A204.1 (cell line): ENCODE data around the gene TMEM94.

Source experiments
- FAIRE-seq: peaks from 2 replicates; lab custom pipeline; 2012; peaks lifted over from hg19 to GRCh38; lab: Jason Lieb, UNC

The TMEM94 gene

DNA sequence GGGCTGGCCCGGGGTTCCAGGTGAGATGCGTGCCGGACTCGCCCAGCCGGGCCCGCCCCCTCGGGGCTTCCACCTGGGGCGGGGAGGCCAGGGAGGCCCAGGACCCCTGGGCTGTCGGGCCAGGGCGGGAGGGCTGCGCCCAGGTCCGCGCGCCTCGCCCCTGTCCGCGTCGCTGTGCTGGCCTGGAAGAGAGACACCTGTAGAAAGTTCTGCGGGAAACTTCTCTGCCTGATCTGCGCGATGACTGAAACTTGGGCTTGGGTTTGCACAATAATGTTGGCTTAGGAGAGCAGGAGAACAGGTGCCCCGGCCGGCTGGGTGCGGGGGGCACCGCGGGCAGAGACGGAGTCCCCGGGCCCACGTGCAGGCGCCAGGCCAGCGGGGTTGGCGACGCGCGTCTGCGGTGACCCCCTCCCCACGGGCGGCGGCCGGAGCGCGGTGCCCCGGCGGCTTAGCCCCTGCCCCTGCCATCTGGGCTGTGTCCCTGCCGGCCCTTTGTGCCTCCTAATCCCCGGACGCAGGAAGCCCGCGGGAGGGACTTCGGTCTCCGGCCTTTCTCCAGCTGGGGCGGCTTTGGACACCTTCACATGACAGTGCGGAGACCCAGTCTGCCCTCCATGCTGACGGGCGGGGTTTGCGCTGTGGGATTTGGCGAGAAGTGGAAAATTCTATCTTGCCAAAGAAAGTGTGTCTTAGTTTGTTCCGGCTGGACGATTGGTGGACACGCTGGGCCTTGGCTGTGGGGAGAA, 69.5 kb downstream of the TMEM94 start:
- FAIRE-seq, result no peak

DNA sequence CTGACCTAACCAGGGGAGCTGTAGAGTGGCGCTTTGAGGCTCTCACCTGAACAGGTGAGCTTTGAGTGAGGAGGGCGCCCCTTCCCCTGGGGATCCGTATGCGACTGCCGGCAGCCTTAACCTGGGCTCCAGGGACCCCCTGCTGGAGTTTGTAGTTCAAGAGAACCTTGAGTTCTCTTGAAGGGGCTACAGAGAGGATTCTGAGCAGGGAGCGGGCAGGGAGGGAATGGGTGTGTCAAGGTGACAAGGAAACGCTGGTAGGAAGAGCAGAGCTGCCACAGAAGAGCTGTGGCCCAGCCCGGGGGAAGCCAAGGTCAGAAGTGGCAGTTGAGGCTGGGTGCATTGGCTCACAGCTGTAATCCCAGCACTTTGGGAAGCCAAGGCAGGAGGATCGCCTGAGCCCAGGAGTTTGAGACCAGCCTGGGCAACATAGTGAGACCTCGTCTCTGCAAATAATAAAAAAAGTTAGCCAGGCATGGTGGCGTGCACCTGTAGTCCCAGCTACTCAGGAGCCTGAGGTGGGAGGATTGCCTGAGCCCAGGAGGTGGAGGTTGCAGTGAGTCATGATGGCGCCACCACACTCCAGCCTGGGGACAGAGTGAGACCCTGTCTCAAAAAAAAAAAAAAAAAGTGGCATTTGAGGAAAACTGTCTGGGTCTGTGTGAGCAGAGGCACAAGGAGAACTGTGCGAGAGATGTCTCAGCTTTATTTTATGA, 70.3 kb downstream of the TMEM94 start:
- no peak for FAIRE-seq

DNA sequence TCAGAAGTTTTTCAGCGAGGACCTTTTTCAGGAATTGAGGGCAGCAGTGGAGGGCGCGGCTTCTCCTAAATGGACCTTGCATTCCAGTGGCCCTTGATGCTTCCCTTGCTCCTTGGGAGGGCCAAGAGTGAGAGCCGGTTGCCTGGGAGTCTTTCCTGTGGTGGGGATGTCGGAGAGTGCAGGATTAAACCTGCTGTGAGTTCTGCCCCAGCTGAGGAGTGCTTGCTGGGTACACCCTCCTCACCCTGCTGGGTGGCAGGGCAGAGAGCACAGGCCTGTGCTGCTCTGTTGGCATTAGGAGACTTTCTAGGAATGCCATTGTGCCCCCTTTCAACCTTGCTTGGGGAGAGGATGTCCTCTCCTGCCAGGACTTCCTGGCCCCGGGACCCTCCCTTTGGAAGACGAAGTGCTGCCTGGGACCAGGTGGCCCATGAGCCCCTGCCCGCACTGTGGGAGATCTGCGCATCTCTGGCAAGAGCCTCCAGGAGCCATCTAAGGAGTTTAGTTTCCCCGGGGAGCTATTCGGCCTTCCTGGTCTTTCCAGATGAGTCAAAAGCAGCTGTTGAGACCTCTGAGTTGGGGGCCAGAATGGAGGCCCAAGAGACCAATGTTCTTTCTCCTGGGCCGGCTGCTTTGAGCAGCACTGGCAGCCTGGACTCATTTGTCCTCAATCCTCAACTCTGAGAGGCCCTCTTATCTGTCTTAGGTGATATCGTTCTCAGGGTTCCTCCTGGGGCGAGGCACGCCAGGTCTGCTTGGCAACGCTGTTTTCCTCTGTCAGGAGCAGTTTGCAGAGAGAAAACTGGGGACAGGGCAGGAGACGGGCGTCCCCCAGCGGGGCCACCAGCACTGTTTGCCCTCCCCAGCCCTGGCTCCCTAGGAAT, 74.6 kb downstream of the TMEM94 start:
- FAIRE-seq, result no peak

DNA sequence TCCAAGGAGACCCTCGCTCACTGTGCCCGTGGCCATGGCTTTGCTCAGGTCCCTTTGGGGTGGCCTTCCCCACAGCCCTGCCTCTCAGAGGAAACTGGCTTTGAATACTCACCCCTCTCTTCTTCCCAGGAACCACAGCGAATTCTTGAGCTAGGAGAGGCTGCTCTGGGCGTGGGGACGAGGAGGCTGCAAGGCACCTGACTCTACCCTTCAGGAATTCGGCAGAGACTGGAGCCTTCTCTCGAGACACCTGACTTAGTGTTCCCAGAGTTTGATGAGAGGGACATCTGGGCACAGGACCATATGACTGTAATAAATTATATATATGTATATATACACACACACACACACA, 75.3 kb downstream of the TMEM94 start:
- FAIRE-seq, result no peak

DNA sequence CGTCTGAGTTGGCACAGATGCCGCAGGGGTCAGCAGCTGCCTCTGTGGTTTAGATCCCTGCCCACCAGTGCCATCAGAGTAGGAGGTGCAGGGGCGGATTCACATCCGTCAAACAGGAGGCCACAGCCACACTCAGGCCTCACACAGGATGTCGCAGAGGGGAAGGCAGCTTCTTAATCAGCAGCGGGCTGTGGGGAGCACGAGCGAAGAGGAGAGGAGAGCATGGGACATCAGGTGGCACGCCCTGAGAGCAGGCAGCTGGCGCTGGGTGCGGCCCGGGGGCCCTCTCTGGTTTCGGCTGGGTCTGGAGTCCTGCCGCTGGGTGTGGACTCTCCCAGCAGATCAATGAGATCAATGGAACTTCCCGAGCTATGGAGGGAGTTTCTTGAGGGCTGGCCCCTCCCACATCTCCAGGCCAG, 78.7 kb downstream of the TMEM94 start:
- FAIRE-seq, result no peak

DNA sequence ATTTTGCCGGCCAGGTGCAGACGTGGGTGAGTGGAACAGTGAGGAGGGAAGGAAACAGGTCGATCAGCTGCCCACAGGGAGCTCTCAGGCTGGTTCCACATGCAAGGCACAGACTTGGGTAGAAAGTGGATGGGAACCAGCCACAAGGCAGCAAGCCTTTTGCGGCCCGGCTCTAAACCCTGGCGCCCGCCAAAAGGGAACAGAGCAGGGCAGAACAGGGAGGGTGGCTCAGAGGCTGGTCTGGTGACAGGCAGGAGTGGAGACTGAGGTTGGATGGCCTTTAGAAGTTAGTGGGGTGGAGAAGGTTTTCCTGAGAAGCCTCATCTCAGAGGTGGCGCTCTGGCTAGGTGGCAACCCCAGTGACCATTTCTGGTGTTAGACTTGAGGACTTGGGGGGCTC, 79.4 kb downstream of the TMEM94 start:
- no peak for FAIRE-seq

DNA sequence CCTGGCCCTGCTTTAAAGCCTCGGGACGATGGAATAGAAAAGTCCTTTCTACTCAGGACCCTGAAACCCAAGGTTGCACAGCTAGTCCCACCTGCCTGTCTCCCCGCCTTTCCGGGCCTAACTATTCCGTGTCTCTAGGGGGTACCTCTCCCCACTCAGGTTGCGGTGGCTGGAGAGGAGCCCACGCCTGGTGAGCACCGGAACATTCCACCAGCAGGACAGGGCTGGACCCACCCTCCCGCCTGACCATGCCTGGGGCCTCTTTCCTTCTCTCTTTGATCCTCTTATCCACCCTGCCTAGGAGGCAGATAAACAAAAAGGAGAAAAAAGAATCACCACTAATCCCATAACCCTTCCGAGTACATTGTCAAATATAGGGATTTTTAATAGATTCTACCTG, 79.9 kb downstream of the TMEM94 start:
- FAIRE-seq, result no peak

DNA sequence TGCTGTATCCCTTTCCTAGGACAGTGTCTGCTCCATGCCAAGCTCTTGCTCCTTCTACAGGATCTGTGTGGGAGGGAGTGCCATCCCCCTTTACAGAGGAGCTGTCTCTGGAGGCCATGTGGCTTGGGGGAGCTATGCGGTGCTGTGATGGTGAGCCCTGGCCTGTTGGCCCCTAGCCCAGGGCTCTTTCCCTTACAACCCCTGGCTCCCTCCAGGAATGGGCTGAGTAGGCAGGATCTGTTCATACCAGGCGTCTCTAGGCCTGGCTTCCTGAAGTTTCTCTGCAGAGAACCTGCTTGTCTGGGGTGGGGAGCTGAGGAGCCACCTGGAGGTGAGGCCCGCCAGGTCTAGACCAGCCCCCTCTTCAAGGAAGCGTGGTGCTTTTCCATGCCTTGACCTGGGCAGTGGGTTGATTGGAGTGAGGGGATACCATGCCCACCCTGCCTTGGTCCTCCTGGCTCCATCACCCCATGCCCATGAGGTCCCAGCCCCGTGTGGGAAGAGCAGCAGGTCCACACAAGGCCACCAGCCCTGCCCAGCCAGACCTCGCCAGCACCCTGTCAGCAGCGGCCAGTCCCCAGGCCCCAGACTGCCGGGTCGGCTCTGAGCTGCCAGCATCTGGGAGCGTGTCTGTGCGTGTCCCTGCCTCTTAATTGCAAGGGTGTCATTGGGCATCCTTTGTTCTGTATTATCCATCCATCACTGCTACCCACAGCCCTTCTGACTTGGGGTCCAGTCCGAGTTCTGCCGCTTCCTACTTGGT, 83.7 kb downstream of the TMEM94 start:
- no peak for FAIRE-seq

DNA sequence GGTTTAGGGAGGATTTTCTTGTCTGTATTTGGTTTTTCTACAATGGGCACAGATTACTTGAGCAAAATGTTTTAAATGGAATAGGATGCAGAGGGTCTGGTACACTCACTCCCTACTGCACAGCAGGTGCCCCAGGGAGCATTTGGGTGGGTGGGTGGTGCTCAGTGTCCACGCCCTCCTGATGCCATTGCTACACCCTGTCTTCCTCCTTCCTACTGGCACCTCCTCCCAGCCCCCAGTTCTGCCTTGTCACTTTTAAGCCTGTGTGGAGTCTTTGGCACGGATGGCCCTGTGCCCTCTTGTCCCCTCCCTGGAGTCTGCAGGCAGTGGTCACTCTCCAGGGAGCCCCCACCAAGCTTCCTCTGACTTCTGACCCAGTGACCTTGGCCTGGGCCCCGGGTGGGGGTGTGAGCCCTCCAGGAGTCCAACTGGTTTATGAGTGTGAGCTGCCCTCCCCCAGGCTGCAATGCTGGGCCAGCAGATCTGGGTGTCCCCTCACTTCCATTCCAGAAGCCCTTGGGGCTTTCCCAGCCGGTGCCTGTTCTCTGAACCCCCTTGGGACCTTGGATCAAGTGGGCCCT, 84.6 kb downstream of the TMEM94 start:
- FAIRE-seq, result no peak

DNA sequence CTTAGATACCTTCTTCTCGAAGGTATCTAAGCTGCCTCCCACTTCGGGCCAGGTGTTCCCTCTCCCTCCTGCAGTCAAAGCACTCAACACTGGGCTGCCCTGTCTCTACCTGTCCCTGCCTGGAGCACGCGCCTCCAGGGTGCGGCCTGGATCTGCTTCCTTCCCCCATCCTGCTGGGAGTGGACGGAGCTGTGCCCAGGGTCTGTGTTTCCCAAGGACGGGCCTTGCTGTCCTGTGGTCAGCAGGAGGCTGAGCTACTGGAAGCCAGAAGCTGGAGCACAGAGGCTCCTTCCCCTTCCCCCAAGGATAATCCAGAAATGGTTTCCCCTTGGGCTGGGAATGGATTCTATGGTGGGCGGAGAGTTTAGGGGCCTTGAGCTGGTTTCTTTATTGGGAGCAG, 85.8 kb downstream of the TMEM94 start:
- FAIRE-seq, result no peak

DNA sequence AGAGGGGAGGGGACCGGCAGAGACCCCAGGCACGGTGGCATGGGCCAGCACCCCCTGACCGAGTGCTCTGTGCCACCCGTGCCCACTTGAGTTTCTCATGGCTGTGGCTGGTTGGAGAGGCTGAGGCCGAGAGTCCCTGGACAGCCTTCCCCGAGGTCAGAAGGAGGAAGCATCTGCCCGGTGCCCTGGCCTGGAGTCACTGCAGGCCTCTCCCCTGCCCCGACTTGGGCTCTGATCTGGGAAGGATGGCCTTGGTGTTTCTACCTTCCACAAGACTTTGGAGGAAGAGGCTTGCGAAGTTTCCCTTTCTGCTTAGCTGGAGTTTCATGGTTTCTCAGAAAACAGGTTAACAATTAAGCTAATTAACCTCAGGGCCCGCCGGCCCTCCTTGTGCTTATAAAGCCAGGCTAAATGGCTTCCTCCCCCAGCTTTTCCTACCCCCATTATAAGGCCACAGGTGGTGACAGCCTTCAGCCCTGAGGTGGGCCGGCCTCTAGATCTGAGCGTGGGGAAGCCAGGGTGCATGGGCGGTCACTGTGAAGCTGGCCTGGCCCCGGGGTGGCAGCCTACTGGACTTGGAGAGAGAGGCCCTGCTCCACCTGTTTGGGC, 86.4 kb downstream of the TMEM94 start:
- no peak for FAIRE-seq

DNA sequence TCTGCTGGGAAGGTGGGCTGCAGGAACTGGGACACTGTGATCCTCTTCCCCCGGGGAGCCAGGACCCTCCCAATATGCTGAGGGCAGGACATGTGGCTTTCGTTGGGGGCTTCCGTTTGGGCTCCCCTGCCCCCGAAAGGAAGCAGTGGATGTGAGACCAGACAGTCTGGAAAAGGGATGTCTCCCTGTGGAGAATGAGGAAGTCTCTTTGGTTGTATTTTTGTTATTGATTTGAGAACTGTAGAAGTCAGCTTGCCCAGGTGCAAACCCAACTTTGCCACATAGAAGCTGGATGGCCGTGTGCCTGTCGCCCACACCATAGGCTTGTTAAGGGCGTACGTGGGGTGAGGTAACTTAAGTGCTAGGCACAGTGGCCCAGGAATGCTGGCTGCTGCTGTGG, 87.8 kb downstream of the TMEM94 start:
- no peak for FAIRE-seq

DNA sequence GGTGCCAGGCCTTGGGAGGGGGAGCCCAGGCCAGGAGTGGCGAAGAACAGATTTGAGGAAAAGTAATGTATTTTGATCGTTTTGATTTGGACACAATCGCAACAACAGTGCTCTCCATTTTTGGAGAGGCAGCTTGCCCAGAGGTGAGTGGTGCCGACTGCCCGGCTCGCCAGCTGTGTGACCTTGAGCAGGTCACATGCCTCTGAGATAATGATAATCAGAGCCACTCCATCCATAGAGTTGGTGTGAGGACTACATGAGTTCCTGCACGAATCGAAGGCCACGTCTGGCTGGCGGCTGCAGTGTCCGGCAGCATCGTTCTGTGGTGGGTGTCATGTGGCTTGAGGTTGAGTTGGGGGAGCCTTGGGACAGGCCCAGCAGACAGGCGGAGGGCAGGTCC, 89.7 kb downstream of the TMEM94 start:
- FAIRE-seq, result no peak

DNA sequence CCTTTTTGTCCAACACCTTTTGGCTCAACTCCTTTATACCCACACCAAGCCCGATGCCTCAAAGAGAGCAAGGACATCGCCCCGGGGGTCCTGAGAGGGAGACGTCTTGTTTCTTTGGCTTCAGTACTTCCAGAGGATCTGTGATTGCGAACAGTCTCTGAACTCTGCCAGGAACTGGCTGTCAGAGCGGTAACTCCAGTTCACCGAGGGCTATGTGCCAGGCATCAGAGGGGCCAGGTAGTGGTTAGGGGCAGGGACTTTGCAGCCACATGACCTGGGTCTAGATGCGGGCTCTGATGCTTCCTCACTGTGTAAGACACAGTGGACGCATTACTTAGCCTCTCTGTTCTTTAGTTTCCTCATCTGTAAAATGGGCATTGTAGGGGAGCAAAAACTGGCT, 90.7 kb downstream of the TMEM94 start:
- FAIRE-seq, result no peak

DNA sequence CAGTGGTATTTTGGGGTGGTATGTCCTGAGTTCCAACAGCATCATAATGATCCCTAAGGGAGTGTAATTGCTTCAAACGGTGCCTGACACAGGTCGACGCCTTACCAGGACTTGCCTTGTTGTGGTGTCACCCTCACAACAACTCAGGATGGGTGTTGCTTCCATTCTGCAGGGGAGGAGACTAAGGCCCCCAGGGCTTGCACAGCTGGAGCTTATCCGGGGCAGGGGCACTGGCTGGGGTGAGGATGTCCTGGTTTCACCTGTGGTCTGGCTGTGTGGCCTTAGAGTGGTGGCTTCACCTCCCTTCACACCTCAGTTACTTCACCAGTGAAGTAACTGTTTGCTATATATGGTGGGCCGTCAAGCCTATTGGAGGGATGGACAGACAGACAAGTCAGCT, 92.4 kb downstream of the TMEM94 start:
- no peak for FAIRE-seq
